ENCODE measurements around the gene ARHGEF35.
"Not testable (repeated sequence)": the region's sequence is repeated elsewhere in the genome, so short reads cannot be mapped to it uniquely, and the experiment has no call there.

The ARHGEF35 gene

DNA sequence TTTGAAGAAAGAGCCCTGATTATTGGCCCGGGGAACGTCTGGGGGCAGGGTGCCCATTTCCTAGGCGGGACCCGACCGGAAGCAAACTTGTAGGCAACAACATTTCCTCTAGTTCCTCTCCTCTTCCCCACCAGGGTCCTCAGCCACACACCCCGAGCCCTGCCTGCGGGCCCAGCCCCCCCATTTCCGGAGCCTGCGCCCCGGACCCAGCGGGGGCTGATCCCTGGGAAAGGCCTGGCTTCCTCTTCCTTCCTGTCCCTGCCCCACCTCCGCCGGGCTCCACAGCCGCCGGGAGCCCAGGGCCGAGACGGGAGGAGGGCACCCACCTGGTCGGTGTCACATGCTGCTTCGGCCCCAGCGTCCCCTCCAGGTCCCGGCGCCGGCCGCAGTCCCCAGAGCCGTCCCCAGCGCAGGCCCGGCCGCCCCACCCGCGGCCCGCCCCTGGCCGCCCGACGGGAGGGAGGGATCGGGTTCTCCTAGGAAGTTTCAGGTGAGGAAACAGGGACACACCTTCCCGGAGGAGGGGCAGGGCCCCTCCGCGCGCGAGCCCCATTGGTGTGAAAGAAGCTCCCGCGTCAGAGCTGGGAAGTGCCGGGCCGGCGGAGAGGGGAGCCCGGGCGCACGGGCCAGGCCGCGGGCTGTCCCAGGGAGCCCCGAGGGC lies at the start of gene ARHGEF35:
TSS of gene ARHGEF35 (minus strand) at position 622 of the 661 bp plus-strand sequence. CDS start 7,450 bp downstream, outside the sequence.
- not testable (repeated sequence) for FAIRE-seq

DNA sequence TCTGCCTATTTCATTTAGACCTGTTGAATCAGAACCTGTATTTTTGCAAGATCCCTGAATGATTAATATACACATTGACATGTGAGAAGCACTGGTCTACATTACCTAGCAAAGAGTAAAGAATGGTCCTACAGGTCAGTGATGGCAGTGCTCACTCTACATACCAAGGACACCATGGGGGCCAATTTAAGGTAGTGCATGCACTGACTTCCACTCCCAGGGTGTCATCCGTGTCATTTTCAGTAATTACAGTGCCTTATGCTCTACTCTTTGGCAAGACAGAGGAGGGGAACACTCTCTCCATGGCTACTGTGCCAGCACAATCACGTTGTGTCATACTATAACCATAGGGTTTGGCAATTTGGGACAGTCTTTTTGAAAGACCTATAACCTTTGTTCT lies 49.7 kb upstream of the ARHGEF35 start:
- FAIRE-seq: not testable (repeated sequence)

DNA sequence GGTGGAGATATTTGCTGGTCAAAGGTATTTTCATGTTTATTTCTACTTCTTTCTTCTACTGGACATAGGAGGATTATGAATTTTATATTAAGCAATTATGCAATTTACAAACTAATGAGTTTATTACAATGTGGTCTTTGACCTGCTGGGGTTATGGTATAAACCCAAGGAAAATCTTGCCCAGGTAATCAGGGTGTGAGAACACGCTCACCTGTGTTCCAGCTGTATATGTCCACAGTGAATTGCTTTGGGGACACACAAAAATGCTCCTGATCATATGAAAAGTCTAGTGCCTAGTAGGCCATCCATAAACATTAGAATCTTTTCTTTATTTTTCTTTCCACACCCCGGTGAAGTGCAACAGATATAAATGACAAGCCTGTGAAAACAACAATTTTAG lies 43.7 kb upstream of the ARHGEF35 start, which contains the start of gene OR2A42:
TSS of gene OR2A42 (minus strand) at position 241 of the 400 bp plus-strand sequence. CDS start 6,762 bp downstream, outside the sequence.
- not testable (repeated sequence) for FAIRE-seq

DNA sequence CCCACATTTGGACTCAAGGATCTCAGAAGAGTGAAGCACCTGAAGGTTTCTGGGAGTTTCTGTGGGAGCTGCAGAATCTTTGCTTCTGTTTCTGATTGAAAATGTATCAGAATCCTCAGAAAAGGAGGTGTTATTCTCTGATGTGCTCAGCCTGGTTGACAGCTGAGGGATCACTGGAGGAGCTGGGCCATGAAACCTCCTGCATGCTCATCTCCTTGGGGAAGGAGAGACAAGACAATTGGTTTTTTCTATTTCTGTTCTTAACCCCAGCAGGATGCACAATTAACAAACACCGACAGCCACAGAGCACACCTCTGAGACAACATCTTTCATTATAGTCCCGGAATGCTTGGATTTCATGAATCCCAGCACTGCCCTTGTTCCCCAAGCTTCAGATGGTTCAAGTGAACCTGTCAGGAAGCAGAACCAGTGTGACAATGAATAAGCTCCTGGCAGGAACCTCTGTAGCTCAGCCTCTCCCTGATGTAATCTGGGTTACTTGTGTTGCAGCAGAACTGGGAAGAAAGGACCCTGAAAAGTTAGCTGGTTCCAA lies 43.0 kb upstream of the ARHGEF35 start:
- FAIRE-seq: not testable (repeated sequence)

DNA sequence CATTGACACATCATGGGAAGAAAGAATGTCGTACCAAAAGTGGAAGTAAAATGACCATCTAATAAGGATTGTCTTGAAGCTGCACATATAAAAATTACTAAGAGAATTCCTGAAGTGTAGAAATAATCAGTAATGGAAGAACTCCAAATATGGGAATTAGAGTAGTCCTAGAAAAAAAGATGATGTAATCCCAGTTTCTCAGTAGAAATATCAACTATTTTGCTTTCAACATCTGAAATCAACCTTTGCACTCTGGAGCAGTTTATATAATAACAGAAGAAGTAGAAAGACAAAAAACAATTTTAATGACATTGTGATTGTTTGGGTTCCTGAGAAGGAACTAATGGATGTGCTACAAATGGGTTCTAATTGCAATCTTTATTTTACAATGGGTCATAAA lies 37.4 kb upstream of the ARHGEF35 start:
- FAIRE-seq: not testable (repeated sequence)

DNA sequence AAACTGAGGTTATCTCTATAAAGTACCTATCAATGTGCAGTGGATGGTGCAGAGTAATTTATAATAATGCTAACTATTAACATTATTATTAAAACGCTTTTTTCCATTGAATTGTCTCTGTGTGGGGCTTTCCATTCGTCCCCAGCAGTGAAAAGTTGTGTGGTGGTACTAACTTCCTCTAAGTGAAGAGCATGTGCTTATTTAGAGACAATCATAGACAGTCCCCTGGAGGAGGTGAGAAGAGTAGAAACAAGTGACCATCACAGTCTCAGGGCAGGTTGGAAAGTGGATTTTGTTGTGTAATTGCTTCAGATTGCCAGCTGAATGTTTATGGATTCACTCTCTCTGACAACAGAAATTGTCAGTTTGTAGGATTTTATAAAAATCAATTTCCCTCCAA lies 35.4 kb upstream of the ARHGEF35 start:
- FAIRE-seq: not testable (repeated sequence)

DNA sequence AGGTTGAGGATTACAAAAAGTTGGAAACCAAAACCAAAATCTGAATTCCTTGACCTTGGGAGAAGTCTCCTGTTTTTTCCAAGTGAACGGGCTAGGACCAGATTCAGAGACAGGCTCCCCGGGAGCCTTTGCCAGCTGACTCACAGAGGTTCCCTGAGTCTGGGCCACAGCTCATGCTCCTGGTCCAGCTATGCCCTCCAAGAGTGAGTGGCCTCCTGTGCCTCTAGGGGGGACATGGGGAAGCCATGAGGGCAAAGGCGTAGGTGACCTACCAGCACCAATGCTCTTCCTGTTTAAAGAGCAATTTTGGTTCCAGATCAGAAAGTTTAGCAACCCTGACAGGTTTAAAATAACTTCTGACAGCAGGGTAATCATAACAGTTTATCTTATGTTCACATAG lies 33.2 kb upstream of the ARHGEF35 start:
- FAIRE-seq: not testable (repeated sequence)

DNA sequence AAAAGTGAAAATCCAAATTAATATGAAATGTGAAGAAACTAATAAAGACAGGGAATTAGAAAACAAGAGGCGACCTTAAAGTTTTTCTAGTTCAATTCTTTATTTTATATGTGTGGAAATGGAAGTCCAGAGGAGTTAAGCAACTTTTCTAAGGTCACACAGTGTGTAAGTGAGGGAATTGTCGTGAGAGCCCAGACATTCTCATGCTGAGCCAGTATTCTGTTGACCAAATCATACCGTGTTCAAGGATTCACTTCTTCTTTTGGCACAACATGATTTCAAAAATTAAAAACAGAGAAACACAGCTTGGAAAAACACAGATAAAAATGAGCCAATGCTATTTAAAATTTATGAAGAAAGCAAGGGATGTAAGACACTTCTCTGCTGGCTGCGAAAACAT lies 31.2 kb upstream of the ARHGEF35 start:
- not testable (repeated sequence) for FAIRE-seq

DNA sequence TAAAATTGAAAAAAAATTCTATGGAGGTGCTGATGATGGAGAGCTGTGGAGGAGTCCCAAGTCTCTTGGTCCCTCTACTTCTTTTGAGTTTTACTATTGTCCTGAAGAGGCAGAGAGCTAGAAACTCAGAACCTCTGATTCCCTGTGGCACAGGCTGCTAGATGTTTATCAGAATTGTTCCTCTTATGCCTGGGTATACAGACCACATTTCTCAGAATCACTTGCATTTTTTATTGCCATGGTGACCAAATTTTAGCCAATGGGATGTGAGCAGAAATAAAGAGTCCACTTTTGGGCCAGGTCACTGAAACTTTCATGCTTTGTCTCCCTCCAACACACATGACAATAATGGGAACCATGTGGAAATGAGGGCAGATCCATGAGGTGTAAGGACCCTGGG lies 28.0 kb upstream of the ARHGEF35 start:
- not testable (repeated sequence) for FAIRE-seq

DNA sequence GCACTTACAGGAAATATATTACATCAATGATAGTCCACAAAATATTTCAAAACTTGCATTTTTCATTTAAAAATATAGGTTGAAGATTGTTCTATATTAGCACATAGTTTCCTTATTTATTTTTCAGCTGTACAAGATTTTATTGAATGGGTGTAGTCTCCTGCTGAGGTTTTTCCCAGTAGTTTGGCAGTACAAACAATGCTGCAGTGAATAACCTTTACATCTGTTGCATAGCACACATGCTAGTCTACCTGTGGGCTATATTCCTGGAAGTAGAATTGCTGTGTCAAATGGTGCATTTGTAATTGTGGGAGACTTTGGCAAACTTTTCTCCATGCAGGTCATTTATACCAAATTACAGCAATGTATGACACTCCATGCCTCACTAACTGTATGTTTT lies 24.9 kb upstream of the ARHGEF35 start:
- FAIRE-seq: not testable (repeated sequence)

DNA sequence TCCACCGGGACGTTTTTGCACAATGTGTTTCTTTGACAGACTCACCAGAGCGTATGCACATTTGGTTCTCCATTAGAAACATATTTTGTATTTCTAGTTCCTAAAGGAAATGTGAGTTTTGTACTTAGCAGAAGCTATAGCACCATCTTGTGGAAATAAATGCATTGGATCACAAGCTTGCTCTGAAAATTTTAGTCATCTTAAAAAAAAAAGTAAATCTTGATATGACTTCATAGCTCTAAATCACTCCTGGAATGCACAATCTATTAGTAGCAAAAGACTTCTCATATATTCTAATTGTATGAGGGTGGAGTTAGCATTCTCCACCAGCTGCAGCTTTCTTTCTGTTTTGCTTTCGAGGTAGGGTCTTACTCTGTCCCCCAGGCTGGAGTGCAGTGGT lies 23.5 kb upstream of the ARHGEF35 start:
- FAIRE-seq: not testable (repeated sequence)

DNA sequence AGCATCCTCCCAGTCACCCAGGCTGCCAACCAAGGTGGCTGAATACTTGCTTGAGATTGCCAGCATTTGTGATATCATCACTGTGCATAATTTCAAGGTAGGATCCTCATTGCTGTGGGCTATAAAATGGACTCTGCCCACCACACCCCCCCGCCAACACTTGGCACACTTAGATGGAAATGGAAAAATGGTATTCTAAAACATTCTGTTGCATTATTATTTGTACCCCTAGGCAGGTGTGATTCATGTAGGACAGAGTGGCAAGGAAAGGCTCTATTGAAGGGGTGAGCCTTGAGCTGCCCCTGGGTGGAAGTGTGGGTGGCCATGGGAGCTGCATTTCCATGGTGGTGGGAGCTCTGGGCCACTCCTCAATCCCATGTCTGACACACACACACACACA lies 22.9 kb upstream of the ARHGEF35 start:
- FAIRE-seq: not testable (repeated sequence)

DNA sequence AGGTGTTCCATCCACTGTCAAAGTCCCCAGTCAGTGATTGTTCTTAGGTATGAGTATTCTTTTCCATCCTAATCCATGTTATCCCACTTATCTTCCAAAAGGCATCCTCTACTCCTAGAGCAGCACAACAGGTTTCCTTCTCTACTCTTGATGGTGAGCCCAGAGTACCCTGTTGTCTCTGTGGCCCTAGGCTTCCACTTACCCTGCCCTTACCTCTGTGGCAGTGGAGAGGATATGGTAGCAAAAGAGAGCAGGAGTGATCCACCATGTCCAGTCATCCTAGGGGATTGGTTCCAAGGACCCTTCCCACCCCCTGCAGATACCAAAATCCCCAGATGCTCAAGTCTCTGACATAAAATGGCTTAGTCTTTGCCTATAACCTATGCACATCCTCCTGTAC lies 21.6 kb upstream of the ARHGEF35 start:
- not testable (repeated sequence) for FAIRE-seq

DNA sequence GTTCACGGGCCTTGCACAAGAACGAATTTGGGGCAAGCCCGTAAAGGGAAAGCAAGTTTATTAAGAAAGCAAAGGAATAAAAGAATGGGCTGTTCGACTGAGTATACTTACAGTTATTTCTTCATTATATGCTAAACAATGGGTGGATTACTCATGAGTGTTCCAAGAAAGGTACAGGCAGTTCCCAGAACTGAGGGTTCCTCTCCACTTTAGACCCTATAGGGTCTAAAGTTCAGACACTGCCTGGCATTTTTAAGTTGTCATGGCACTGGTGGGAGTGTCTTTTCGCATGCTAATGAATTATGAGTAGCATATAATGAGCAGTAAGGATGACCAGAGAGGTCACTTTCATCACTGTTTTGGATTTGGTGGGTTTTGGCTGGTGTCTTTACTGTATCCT lies 9.7 kb upstream of the ARHGEF35 start:
- not testable (repeated sequence) for FAIRE-seq

DNA sequence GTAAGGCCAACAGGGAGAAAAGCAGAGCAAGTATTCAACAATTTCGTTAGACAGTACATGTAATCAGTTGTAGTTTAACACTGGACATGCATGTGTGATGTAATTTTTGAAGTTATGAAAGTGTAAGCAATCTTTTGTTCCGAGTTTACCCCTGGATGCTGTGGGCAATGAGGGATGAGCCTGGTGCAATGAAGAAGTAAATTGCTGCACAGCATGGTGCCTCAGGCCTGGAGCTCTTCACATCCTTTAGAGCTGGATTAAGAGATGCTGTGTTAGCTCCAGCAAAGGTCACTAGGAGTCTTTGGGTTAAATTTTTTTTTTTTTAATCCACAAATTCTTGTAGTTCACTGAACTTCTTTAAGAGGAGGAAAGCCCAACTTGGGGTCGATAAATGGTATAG lies 7.5 kb upstream of the ARHGEF35 start:
- FAIRE-seq: not testable (repeated sequence)

DNA sequence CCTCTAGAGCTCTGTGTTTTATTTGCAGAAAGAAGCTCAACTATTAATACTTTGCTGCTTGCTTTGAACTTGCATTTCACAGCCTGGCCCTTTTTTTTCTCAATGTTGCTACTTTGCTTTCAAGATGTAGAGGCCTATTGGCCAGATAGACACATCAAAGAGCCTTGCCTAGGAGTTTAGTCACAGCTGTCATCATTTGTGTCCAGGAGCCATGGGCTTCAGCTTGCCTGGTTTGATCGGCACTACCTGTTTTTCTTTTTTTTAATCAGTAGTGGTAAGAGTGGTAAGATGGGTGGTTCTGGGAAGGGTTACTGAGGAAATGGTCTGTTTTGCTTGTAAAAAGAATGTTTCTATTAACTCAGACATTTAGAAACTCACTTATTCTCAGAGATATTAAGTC lies 6.3 kb upstream of the ARHGEF35 start:
- FAIRE-seq: not testable (repeated sequence)

DNA sequence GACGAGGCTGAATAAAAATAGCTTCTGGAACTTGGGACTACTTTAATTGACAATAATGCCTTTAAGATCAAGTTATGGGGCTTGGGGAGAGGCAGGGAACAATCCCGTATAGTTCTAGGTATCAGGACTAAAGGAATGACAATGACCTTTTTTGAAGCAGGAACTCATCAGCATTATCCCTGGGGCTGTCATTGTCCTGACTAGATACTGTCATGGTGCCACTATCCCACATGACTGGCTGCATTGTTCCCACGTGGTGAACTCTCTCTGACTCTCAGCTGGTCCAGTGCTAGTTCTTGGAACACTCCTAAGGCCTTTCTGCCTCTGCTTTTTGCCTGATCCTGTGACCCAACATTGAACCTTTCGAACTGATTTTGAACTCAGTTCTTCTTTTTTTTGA lies 3.3 kb upstream of the ARHGEF35 start:
- not testable (repeated sequence) for FAIRE-seq

DNA sequence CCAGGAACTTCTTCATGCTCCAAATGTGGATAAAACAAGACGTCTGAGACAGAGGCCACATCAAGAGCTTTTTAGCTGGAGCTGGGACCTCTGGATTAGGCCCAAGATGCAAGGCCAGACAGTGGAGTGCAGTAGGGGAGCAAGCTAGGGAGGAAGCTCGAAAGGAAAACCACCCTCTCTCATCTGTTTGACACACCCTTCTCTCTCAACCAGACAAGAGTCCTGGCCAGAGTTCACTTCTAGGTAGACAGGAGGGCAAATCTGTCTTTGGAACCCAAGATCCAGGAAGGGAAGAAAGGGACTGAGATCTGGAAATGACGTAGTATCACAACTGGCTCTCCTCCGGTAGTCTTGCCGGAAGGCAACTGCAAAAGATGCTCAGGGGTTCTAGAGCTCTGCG lies 1.2 kb downstream of the ARHGEF35 start:
- not testable (repeated sequence) for FAIRE-seq

DNA sequence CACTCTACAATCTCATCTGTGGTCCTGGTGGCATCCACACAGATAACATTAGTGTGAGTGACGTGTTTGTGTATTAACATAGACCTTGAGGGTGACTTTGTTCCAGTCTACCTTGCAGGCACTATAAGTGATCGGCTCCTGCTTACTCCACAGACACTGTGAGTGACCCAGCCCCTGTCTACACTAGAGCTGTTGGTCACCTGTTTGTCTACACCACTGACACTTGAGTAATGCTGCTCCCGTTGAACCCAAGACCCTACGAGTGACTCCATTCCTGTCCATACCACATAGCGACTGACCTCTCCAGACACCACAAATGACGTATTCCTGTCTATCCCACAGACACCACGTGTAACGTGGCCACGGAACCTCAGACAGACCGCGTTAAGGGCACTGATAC lies 1.9 kb downstream of the ARHGEF35 start:
- FAIRE-seq: not testable (repeated sequence)

DNA sequence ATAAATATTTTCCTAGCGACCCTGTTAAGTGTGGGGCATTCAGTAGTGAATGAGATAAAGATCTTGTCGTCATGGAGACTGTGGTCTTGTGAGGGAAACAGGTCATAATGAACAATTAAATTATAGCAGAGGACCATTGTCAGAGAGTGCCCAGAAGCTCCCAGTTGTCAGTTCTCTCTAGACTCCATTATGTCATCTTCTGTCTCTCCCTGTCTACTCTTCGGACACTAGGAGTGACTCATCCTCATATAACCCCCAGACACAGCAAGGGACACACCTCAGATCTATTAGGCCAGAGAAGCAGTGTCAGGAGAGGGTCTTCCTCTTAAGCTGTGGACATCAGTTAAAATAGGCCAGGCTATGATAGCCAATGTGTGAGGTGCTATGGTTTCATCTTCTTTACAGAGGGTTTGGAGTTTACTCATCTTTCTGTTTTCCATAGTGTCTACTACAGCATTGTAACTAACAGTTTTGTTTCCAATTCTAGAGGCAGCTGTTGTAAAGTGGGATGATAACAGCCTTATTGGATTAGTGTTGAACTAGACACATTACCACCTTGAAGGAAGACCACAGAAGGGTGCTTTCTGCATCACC lies 7.0 kb downstream of the ARHGEF35 start:
- FAIRE-seq: not testable (repeated sequence)

DNA sequence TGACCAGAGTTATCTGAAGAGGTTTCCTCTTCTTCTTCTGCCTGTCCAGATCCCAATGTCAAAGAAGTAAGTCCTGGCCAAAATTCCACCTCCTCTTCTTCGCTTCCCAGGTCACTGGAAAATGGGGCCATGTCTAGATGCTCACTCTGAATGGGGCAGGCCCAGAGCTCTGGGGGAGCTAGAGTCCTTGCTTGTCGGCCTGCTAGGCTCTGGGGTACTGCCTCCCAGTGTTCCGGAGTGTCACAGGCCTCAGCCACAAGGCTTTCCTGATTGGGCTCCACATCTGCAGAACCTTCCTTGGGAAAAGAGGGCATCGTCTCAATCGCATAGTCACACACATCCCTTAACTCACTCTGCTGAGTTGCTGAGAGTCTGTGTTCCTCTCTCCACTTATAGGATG lies 7.8 kb downstream of the ARHGEF35 start:
- FAIRE-seq: not testable (repeated sequence)

DNA sequence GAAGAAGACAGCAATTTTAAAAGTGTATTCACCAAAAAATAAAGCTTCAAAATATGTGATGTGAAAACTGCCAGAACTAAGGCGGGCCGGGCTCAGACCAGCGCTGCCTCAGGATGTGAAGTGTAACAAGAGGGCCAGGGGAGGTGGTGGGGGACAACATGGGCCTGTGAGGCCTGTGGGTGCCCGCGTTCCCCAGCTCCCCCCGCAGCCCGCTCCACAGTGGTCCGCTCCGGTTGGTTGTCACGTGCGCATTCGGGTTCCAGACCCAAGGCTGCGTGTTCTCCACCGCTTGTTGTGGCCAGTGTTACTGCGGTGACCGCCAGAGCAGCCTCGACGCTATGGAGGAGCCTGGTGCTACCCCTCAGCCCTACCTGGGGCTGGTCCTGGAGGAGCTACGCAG lies 12.5 kb downstream of the ARHGEF35 start, which contains the start of gene CTAGE4:
TSS of gene CTAGE4 (plus strand) at position 301 of the 400 bp plus-strand sequence. CDS start at position 339, 38 bp downstream.
- not testable (repeated sequence) for FAIRE-seq

DNA sequence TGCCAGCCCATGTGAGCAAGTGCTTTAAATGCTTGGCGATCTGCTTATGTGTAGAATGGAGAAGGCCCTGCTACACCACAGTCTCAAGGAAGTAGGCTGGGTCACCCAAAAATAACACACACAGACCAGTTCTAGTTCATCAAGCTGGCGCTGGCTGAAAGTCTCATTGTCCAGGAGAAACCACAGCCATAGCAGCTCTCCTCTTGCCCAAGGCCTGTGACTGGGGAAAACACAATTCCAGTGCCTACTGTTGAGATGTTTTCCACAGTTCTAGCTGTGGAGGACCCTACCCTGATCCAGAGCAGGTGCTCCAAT lies 16.5 kb downstream of the ARHGEF35 start:
- not testable (repeated sequence) for FAIRE-seq
